Lower leg skin (tissue), 3 donors: ENCODE results near the gene ADARB2.

Experiments used
- CTCF ChIP-seq, 3 donors: fragments of 450-650 bp; IDR thresholded peaks; one replicate each; pipeline ENCODE4 v1.5.1; 2016; ENCODE audit warnings: antibody characterized with exemption in 3 of 3, mild to moderate bottlenecking in 3 of 3, moderate library complexity in 2 of 3
- POLR2A ChIP-seq, 2 donors: fragments of 450-650 bp; IDR thresholded peaks; one replicate each; pipeline ENCODE4 v1.6.1; 2016 to 2017; ENCODE audit warnings: antibody characterized with exemption in 2 of 2, mild to moderate bottlenecking in 1 of 2, moderate library complexity in 1 of 2

- no peak for TF ChIP-seq POLR2A (IDR thresholded peaks at IDR 0.05)
- TF ChIP-seq CTCF (IDR thresholded peaks at IDR 0.05), result no peak
Measured at GRCh38 chr10:1462032-1462431, 275.3 kb downstream of the ADARB2 start.
